HG02678 (cell line): ENCODE results near the gene IL34.
"Not testable (repeated sequence)": the region's sequence is repeated elsewhere in the genome, so short reads cannot be mapped to it uniquely, and the experiment has no call there.

ENCODE experiments used
- ATAC-seq: cut with Tn5 transposase; IDR thresholded peaks from one replicate; pipeline ENCODE4 v1.9.1; 2021; ENCODE audit warnings: mild to moderate bottlenecking, moderate library complexity; ENCODE audit not compliant: unreplicated experiment

The IL34 gene

GRCh38 chr16:70630960-70631745 is 15.2 kb upstream of the IL34 start:
- ATAC-seq = no peak

GRCh38 chr16:70632273-70632672 is 14.1 kb upstream of the IL34 start:
- no peak for ATAC-seq

- not testable (repeated sequence) for ATAC-seq
Measured at GRCh38 chr16:70633617-70634016, 12.7 kb upstream of the IL34 start.

GRCh38 chr16:70634861-70635260 is 11.5 kb upstream of the IL34 start:
- ATAC-seq = no peak

GRCh38 chr16:70635336-70636016 is 10.9 kb upstream of the IL34 start:
- no peak for ATAC-seq

- ATAC-seq = no peak
Measured at GRCh38 chr16:70638814-70639792, 7.3 kb upstream of the IL34 start.

- ATAC-seq = no peak
Measured at GRCh38 chr16:70642633-70643032, 3.7 kb upstream of the IL34 start.

GRCh38 chr16:70643264-70643663 is 3.1 kb upstream of the IL34 start:
- not testable (repeated sequence) for ATAC-seq

GRCh38 chr16:70644763-70645597 is 1.4 kb upstream of the IL34 start:
- no peak for ATAC-seq

- no peak for ATAC-seq
Measured at GRCh38 chr16:70647441-70648359, 1.3 kb downstream of the IL34 start.

GRCh38 chr16:70648606-70649005 is 2.2 kb downstream of the IL34 start:
- ATAC-seq = no peak

GRCh38 chr16:70649300-70649699 is 2.9 kb downstream of the IL34 start:
- no peak for ATAC-seq

GRCh38 chr16:70650216-70650615 is 3.9 kb downstream of the IL34 start:
- ATAC-seq = no peak

GRCh38 chr16:70651524-70651923 is 5.2 kb downstream of the IL34 start:
- no peak for ATAC-seq

GRCh38 chr16:70652322-70652721 is 6.0 kb downstream of the IL34 start:
- ATAC-seq = no peak

- no peak for ATAC-seq
Measured at GRCh38 chr16:70653406-70653805, 7.0 kb downstream of the IL34 start.

GRCh38 chr16:70653809-70654771 is 7.7 kb downstream of the IL34 start:
- ATAC-seq = peak; percentile 62

GRCh38 chr16:70656065-70656711 is 9.8 kb downstream of the IL34 start:
- ATAC-seq = no peak
